KMS-11 (cell line): Measurements from ENCODE around the gene PBX3.

Source experiments
- H2AFZ ChIP-seq: fragments of 200-600 bp; sonication (generic); 2 replicates; pipeline ENCODE4 v1.6.1; 2016; ENCODE audit warnings: antibody characterized with exemption, mixed run types, low read depth
- H3K27ac ChIP-seq: fragments of 200-600 bp; sonication (generic); 2 replicates; pipeline ENCODE4 v1.6.1; 2016; ENCODE audit warnings: mild to moderate bottlenecking, mixed run types
- H3K27me3 ChIP-seq: fragments of 200-600 bp; sonication (generic); 2 replicates; pipeline ENCODE4 v1.6.1; 2017; ENCODE audit warnings: mild to moderate bottlenecking, low read depth, mixed run types, moderate library complexity; ENCODE audit not compliant: insufficient read depth
- H3K36me3 ChIP-seq: fragments of 200-600 bp; sonication (generic); 2 replicates; pipeline ENCODE4 v1.6.1; 2017; ENCODE audit warnings: mild to moderate bottlenecking, mixed run types; ENCODE audit not compliant: insufficient read depth
- H3K4me1 ChIP-seq: fragments of 200-600 bp; sonication (generic); 2 replicates; pipeline ENCODE4 v1.6.1; 2016; ENCODE audit warnings: mild to moderate bottlenecking, low read depth, mixed run types; ENCODE audit not compliant: poor library complexity, severe bottlenecking
- H3K4me2 ChIP-seq: fragments of 200-600 bp; sonication (generic); 2 replicates; pipeline ENCODE4 v1.7.0; 2016; ENCODE audit warnings: mild to moderate bottlenecking, mixed run types
- H3K4me3 ChIP-seq: fragments of 200-600 bp; sonication (generic); IDR thresholded peaks from 2 replicates; pipeline ENCODE4 v1.6.1; 2017; ENCODE audit warnings: low read depth, low read length, mixed read lengths; ENCODE audit not compliant: insufficient read depth
- H3K79me2 ChIP-seq: fragments of 200-600 bp; sonication (generic); 2 replicates; pipeline ENCODE4 v1.6.1; 2016; ENCODE audit warnings: low read depth, mixed run types; ENCODE audit not compliant: insufficient read depth
- H3K9ac ChIP-seq: fragments of 200-600 bp; sonication (generic); 2 replicates; pipeline ENCODE4 v1.6.1; 2016; ENCODE audit warnings: mild to moderate bottlenecking, mixed run types
- H4K20me1 ChIP-seq: fragments of 200-600 bp; sonication (generic); 2 replicates; pipeline ENCODE4 v1.6.1; 2016; ENCODE audit warnings: mild to moderate bottlenecking, mixed run types; ENCODE audit not compliant: insufficient read depth
- CTCF ChIP-seq: fragments of 200-600 bp; sonication (generic); conservative IDR thresholded peaks from 2 replicates; pipeline ENCODE4 v1.6.1; 2017; ENCODE audit warnings: low read depth, mild to moderate bottlenecking, antibody characterized with exemption, low read length, moderate library complexity, mixed read lengths

Gene PBX3

GRCh38 chr9:125852386-125852785, 105.2 kb downstream of the PBX3 start:
- H3K27me3 ChIP-seq, result no peaks in the 10 kb centered on the region
- H4K20me1 ChIP-seq, result peaks cover 41% of the 10 kb centered on the region
- H3K4me2 ChIP-seq, result no peak overlapping the region
- no peak overlapping the region for H3K4me3 ChIP-seq
- H3K9ac ChIP-seq, result no peak overlapping the region
- H3K27ac ChIP-seq, result no peak overlapping the region
- H3K36me3 ChIP-seq, result no peaks in the 10 kb centered on the region
- H2AFZ ChIP-seq, result no peak overlapping the region
- TF ChIP-seq CTCF, result no peak
- H3K79me2 ChIP-seq, result peaks cover 94% of the 10 kb centered on the region
- H3K4me1 ChIP-seq, result peaks cover 69% of the 10 kb centered on the region

- Histone ChIP-seq H2AFZ (no peak overlapping the region), H3K9ac (no peak overlapping the region), H3K79me2 (peaks cover 94% of the 10 kb centered on the region), H4K20me1 (peaks cover 39% of the 10 kb centered on the region), H3K4me1 (peaks cover 49% of the 10 kb centered on the region), H3K27me3 (no peaks in the 10 kb centered on the region), H3K4me2 (no peak overlapping the region; the same call in 1 of the 2 replicates), H3K36me3 (no peaks in the 10 kb centered on the region), H3K27ac (peak overlapping the region; percentile 25; the same call in 1 of the 2 replicates), H3K4me3 (no peak overlapping the region)
- no peak for TF ChIP-seq CTCF
Observed at GRCh38 chr9:125854553-125855275, 107.5 kb downstream of the PBX3 start.

- H3K4me3 ChIP-seq, result no peak overlapping the region
- TF ChIP-seq CTCF, result no peak
Observed at GRCh38 chr9:125856331-125856730, 109.2 kb downstream of the PBX3 start.

GRCh38 chr9:125861405-125862058, 114.4 kb downstream of the PBX3 start:
- Histone ChIP-seq H2AFZ (no peak overlapping the region), H3K4me2 (no peak overlapping the region), H3K27ac (no peak overlapping the region), H3K9ac (no peak overlapping the region), H4K20me1 (peaks cover 35% of the 10 kb centered on the region), H3K4me1 (peaks cover 29% of the 10 kb centered on the region), H3K79me2 (peaks cover 99% of the 10 kb centered on the region), H3K36me3 (no peaks in the 10 kb centered on the region), H3K27me3 (no peaks in the 10 kb centered on the region), H3K4me3 (no peak overlapping the region)
- TF ChIP-seq CTCF, result no peak

More at GRCh38 chr9:125856331-125856730, 109.2 kb downstream of the PBX3 start:
- no peak overlapping the region for H3K9ac ChIP-seq
- peaks cover 39% of the 10 kb centered on the region for H4K20me1 ChIP-seq
- H3K27ac ChIP-seq, result no peak overlapping the region
- H3K79me2 ChIP-seq, result peaks cover 95% of the 10 kb centered on the region
- H2AFZ ChIP-seq, result no peak overlapping the region
- no peaks in the 10 kb centered on the region for H3K27me3 ChIP-seq
- H3K36me3 ChIP-seq, result no peaks in the 10 kb centered on the region
- peaks cover 36% of the 10 kb centered on the region for H3K4me1 ChIP-seq
- H3K4me2 ChIP-seq, result no peak overlapping the region
